ENCODE data around the gene TAS2R19. TPM values are rescaled to one million over a fixed set of nuclear protein-coding genes. Genes with fewer than 3 reads are reported as not detected.
"Not testable (repeated sequence)": the region's sequence is repeated elsewhere in the genome, so short reads cannot be mapped to it uniquely, and the experiment has no call there.

The TAS2R19 gene
- total RNA-seq, 2 donors from 2014 or later = 1.4 to 3.2 TPM

- not testable (repeated sequence) for H3K27ac Mint-ChIP-seq; H3K36me3 Mint-ChIP-seq (ENCODE audit: low read depth); H3K4me3 Mint-ChIP-seq; H3K9me3 ChIP-seq (ENCODE audit: control insufficient read depth, low read length, poor library complexity, severe bottlenecking); H3K27me3 Mint-ChIP-seq; ATAC-seq; H3K4me1 Mint-ChIP-seq; DNase-seq
Measured at GRCh38 chr12:11033959-11034358, 11.5 kb upstream of the TAS2R19 start.

DNA sequence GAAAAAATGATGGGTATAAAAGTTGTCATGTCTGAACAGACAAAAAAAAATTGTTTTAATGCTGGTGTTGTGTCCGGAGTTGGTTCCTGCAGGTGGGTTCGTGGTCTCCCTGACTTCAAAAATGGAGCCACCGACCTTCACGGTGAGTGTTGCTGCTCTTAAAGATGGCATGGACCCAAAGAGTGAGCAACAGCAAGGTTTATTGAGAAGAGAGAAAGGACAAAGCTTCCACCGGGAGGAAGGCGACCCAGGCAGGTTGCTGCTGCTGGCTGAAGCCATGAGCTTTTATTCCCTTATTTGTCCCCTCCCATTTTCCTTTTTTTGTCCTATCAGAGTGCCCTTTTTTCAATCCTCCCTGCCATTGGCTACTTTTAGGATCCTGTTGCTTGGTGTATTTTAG, 8.9 kb upstream of the TAS2R19 start, which contains the start of gene TAS2R31:
Gene TAS2R31 (minus strand): TSS at position 101 of the 400 bp plus-strand sequence. CDS start 72 bp downstream, at position 29.
- Mint-ChIP-seq H3K4me1 (no peaks in the 10 kb centered on the region), H3K36me3 (ENCODE audit: low read depth) (peaks cover 2% of the 10 kb centered on the region), H3K27ac (no peak within 1 kb of the TSS), H3K27me3 (no peaks in the 10 kb centered on the region), H3K4me3 (no peak within 1 kb of the TSS)
- no peaks in the 10 kb centered on the region for H3K9me3 ChIP-seq (ENCODE audit: control insufficient read depth, low read length, poor library complexity, severe bottlenecking)
- ATAC-seq = no peak
- no peak for DNase-seq

DNA sequence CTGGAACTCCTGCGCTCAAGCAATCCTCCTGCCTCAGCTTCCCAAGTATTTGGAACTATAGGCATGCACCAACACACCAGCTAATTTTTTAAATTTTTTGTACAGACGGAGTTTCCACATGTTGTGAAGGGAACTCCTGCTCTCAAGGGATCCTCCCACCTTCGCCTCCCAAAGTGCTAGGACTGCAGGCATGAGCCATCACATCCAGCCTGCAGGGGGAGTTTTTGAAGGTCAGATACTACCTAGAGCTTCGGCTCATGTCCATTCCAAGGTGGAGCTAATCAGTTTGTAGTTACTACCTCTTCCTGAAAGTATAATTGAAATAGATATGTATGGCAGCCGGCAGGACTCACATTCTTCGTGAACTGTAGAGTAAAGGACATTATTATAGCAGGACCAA, 3.7 kb upstream of the TAS2R19 start:
- H3K36me3 Mint-ChIP-seq (ENCODE audit: low read depth) = peaks cover 2% of the 10 kb centered on the region

DNA sequence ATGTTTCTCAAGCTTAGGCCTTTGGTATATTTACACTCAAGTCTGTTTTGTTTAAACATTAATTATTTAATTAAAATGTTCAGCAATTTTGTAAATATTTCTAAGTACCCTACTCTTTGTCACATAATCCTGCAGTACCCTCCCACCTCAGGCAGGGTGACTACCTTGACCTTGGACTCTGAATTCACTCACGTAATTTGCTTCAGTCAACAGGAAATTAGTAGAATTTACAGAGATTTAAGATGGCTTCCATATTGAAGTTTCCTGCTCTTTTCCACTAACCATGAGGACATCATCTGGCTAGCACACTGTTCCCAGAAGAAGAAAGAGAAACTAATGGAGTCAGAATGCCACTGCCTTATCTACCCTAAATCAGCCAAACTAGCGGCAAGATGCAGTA, 967 bp upstream of the TAS2R19 start:
- Mint-ChIP-seq H3K4me3 (no peak overlapping the region), H3K36me3 (ENCODE audit: low read depth) (peaks cover 2% of the 10 kb centered on the region), H3K27ac (no peak overlapping the region), H3K27me3 (no peaks in the 10 kb centered on the region), H3K4me1 (peaks cover 6% of the 10 kb centered on the region)
- DNase-seq (no peak), ATAC-seq (no peak)
- no peaks in the 10 kb centered on the region for H3K9me3 ChIP-seq (ENCODE audit: control insufficient read depth, low read length, poor library complexity, severe bottlenecking)

More for the DNA sequence above, 3.7 kb upstream of the TAS2R19 start:
- Mint-ChIP-seq H3K4me1 (peaks cover 6% of the 10 kb centered on the region), H3K4me3 (no peak overlapping the region), H3K27ac (no peak overlapping the region), H3K27me3 (no peaks in the 10 kb centered on the region)
- H3K9me3 ChIP-seq (ENCODE audit: control insufficient read depth, low read length, poor library complexity, severe bottlenecking) = no peaks in the 10 kb centered on the region
- ATAC-seq (no peak), DNase-seq (no peak)

DNA sequence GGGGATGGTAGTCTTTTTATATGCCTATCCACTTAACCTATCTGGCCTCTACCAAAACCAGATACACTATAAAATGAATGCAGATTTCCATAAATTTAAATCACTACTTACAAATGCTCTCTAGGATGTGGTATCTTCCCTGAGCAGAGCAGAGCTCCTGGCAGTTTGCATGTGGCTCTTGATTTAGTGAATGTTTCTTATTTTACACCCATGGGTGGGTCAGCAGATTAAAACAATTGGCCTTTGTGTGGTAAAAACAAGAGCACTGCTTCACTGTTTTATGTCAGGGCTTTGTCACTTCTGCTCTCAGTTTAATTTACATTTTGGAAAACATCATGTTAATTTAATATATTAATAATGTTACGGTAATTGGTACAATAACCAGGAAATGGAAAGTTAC, 5.5 kb downstream of the TAS2R19 start:
- H3K4me3 Mint-ChIP-seq = no peak overlapping the region
- peaks cover 2% of the 10 kb centered on the region for H3K36me3 Mint-ChIP-seq (ENCODE audit: low read depth)
- H3K27me3 Mint-ChIP-seq = no peaks in the 10 kb centered on the region

DNA sequence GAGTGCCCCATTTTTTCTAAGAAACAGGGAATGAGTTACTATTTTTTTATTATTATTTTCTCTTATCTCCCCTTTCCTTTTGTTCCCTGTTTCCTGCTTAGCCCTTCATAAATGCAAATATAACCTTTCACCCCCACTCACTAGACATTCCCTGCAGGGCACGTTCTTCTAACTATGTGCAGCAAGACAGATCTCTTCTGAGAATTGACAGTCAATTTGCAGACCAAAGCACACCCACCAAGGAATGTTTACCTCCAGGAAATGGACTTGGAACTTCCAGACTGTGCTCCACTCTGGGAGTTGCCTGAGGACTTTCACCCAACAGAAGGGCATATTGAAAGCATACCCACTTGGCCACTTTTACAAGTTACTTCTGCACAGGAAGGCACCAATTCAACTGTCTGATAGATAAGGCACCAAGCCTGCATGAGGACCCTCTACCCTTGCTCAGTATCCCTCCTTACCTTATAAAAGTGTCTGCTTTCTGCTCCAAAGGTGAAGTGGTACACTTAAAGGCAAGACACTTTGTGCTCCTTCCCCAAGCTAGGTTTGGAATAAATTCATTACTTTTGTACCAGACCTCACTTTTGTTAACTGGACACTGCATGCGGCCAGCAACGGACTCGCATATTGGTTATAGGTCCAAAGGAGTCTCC, 6.5 kb downstream of the TAS2R19 start:
- Mint-ChIP-seq H3K36me3 (ENCODE audit: low read depth) (peaks cover 2% of the 10 kb centered on the region), H3K4me3 (no peak overlapping the region), H3K4me1 (peaks cover 9% of the 10 kb centered on the region), H3K27ac (no peak overlapping the region), H3K27me3 (no peaks in the 10 kb centered on the region)
- no peak for DNase-seq
- no peaks in the 10 kb centered on the region for H3K9me3 ChIP-seq (ENCODE audit: control insufficient read depth, low read length, poor library complexity, severe bottlenecking)
- ATAC-seq = no peak

More for the DNA sequence above, 5.5 kb downstream of the TAS2R19 start:
- no peaks in the 10 kb centered on the region for H3K9me3 ChIP-seq (ENCODE audit: control insufficient read depth, low read length, poor library complexity, severe bottlenecking)
- no peak for ATAC-seq
- no peak overlapping the region for H3K27ac Mint-ChIP-seq
- DNase-seq = no peak
- H3K4me1 Mint-ChIP-seq = peaks cover 14% of the 10 kb centered on the region

- no peak for ATAC-seq
- Mint-ChIP-seq H3K36me3 (ENCODE audit: low read depth) (peaks cover 2% of the 10 kb centered on the region), H3K4me3 (no peak overlapping the region), H3K27ac (no peak overlapping the region), H3K27me3 (no peaks in the 10 kb centered on the region), H3K4me1 (peaks cover 9% of the 10 kb centered on the region)
- H3K9me3 ChIP-seq (ENCODE audit: control insufficient read depth, low read length, poor library complexity, severe bottlenecking) = no peaks in the 10 kb centered on the region
- no peak for DNase-seq
Measured at GRCh38 chr12:11014234-11014633, 8.2 kb downstream of the TAS2R19 start.

DNA sequence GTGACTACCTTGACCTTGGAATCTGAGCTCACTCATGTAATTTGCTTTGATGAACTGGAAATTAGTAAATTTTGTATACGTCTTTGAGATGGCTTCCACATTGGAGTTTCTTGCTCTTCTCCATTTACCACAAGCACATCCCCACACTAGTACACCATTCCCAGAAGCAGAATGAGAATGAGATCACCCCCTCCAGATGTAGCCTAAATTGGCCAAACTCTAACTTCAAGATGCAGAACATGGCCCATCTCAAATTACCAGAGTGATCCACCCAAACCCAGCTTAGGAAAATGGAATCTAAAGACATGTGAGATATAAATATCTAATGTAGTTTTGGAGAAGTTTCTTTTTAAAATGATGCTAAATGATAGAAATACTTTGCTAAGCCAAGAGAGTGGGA, 14.8 kb downstream of the TAS2R19 start:
- Mint-ChIP-seq H3K27me3 (no peaks in the 10 kb centered on the region), H3K4me1 (no peaks in the 10 kb centered on the region), H3K27ac (no peak overlapping the region), H3K4me3 (no peak overlapping the region), H3K36me3 (ENCODE audit: low read depth) (no peaks in the 10 kb centered on the region)
- ATAC-seq = no peak
- no peaks in the 10 kb centered on the region for H3K9me3 ChIP-seq (ENCODE audit: control insufficient read depth, low read length, poor library complexity, severe bottlenecking)
- DNase-seq = no peak

- Mint-ChIP-seq H3K27ac (no peak within 1 kb of the TSS), H3K27me3 (no peaks in the 10 kb centered on the region), H3K4me3 (no peak within 1 kb of the TSS), H3K36me3 (ENCODE audit: low read depth) (peaks cover 3% of the 10 kb centered on the region), H3K4me1 (no peaks in the 10 kb centered on the region)
- DNase-seq (no peak), ATAC-seq (no peak)
- no peaks in the 10 kb centered on the region for H3K9me3 ChIP-seq (ENCODE audit: control insufficient read depth, low read length, poor library complexity, severe bottlenecking)
Measured at GRCh38 chr12:10998204-10998603, 24.2 kb downstream of the TAS2R19 start, which contains the start of gene TAS2R20. TAS2R20 (minus strand) TSS chr12:10998304; CDS start chr12:10997875, 429 bp downstream.

- H3K4me1 Mint-ChIP-seq = no peaks in the 10 kb centered on the region
- H3K36me3 Mint-ChIP-seq (ENCODE audit: low read depth) = peaks cover 7% of the 10 kb centered on the region
- no peak for ATAC-seq
- no peak overlapping the region for H3K4me3 Mint-ChIP-seq
- H3K27me3 Mint-ChIP-seq = no peaks in the 10 kb centered on the region
- no peak for DNase-seq
- no peaks in the 10 kb centered on the region for H3K9me3 ChIP-seq (ENCODE audit: control insufficient read depth, low read length, poor library complexity, severe bottlenecking)
- no peak overlapping the region for H3K27ac Mint-ChIP-seq
Measured at GRCh38 chr12:10994307-10994706, 28.1 kb downstream of the TAS2R19 start.

DNA sequence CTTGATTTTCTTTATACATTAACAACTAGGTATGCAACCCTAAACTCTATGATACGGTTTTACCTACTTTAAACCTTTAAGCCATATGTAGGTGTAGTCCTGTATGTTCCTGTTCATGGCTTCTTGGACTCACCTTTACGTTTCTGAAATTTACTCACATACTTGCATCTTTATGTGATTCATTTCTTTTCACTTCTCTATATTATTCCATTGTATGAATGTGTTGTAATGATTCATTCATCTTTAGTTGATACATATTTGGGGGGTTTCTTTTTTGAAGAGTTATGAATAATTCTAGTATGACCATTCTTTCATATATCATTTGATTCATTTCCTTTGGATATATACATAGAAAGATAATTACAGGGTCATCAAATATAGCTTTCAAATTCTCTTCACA, 33.3 kb downstream of the TAS2R19 start:
- H3K9me3 ChIP-seq (ENCODE audit: control insufficient read depth, low read length, poor library complexity, severe bottlenecking) = no peaks in the 10 kb centered on the region
- Mint-ChIP-seq H3K4me1 (peaks cover 5% of the 10 kb centered on the region), H3K27me3 (no peaks in the 10 kb centered on the region), H3K27ac (no peak overlapping the region), H3K4me3 (no peak overlapping the region), H3K36me3 (ENCODE audit: low read depth) (peaks cover 6% of the 10 kb centered on the region)
- DNase-seq (no peak), ATAC-seq (no peak)

GRCh38 chr12:10986812-10987211, 35.6 kb downstream of the TAS2R19 start, which contains the start of gene TAS2R50:
TAS2R50 (minus strand) TSS chr12:10986912; CDS start chr12:10986860, 52 bp downstream.
- ATAC-seq = no peak
- Mint-ChIP-seq H3K27ac (no peak within 1 kb of the TSS), H3K4me1 (peaks cover 14% of the 10 kb centered on the region), H3K36me3 (ENCODE audit: low read depth) (peaks cover 6% of the 10 kb centered on the region), H3K4me3 (peak within 1 kb of the TSS; percentile 19), H3K27me3 (no peaks in the 10 kb centered on the region)
- no peaks in the 10 kb centered on the region for H3K9me3 ChIP-seq (ENCODE audit: control insufficient read depth, low read length, poor library complexity, severe bottlenecking)
- no peak for DNase-seq

DNA sequence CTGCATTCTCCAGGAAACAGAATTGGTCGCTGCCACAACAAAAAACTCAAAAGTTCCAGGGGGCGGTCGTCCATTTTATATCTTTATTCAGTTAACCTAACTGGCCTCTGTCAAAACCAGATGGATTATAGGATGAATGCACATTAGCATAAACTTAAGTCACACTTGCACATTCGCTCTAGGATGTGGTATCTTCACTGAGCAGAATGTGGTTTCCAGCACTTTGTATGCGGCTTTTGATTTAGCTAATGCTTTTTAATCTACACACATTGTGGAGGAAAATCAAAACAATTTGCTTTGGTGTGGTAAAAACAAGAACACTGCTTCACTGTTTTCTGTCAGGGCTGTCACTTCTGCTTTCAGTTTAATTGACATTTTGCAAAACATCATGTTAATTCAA, 40.2 kb downstream of the TAS2R19 start:
- no peak for DNase-seq
- no peaks in the 10 kb centered on the region for H3K9me3 ChIP-seq (ENCODE audit: control insufficient read depth, low read length, poor library complexity, severe bottlenecking)
- no peak overlapping the region for H3K27ac Mint-ChIP-seq

GRCh38 chr12:10974965-10975364, 47.5 kb downstream of the TAS2R19 start:
- H3K4me1 Mint-ChIP-seq = peaks cover 32% of the 10 kb centered on the region
- H3K27ac Mint-ChIP-seq = no peak overlapping the region
- H3K4me3 Mint-ChIP-seq = no peak overlapping the region
- ATAC-seq (no peak), DNase-seq (no peak)
- H3K9me3 ChIP-seq (ENCODE audit: control insufficient read depth, low read length, poor library complexity, severe bottlenecking) = no peaks in the 10 kb centered on the region
- H3K36me3 Mint-ChIP-seq (ENCODE audit: low read depth) = peaks cover 8% of the 10 kb centered on the region
- no peaks in the 10 kb centered on the region for H3K27me3 Mint-ChIP-seq

More for the DNA sequence above, 40.2 kb downstream of the TAS2R19 start:
- ATAC-seq = peak; percentile 97
- Mint-ChIP-seq H3K36me3 (ENCODE audit: low read depth) (peaks cover 5% of the 10 kb centered on the region), H3K4me3 (peak overlapping the region; percentile 21), H3K4me1 (peaks cover 35% of the 10 kb centered on the region), H3K27me3 (no peaks in the 10 kb centered on the region)

All from T-helper 17 cell (primary cell).